IMR-90 (cell line): ENCODE data around the gene TRAPPC5. TPM values are rescaled to one million over a fixed set of nuclear protein-coding genes. Genes with fewer than 3 reads are reported as not detected.

Experiments used
- ATAC-seq: fragments of 200-7000 bp; cut with Tn5 transposase; 2 replicates; pipeline ENCODE4 v1.9.1; 2020; ENCODE audit warnings: low read depth, mild to moderate bottlenecking, moderate library complexity
- BruUV-seq: library from RNA; stranded (reverse); fragments of 400-500 nt; replicated peaks from 2 replicates; lab custom pipeline; 2021; lab: Mats Ljungman, UMichigan
- CTCF ChIA-PET: fragments of 300-600 bp; formaldehyde crosslinking; extraction: SDS; loops from one replicate; lab custom pipeline; 2021; ENCODE audit warnings: antibody characterized with exemption; lab: Yijun Ruan, JAX
- POLR2A ChIA-PET: fragments of 300-600 bp; sonication (Branson Sonifier 250); formaldehyde crosslinking; loops from one replicate; lab custom pipeline; 2022; ENCODE audit warnings: antibody characterized with exemption; ENCODE audit not compliant: unreplicated experiment; lab: Charles Lee
- DNase-seq: peaks from one replicate; pipeline ENCODE4 v3.0.0; 2013
- H2AFZ ChIP-seq: replicated peaks from 2 replicates; pipeline ENCODE3; 2013; ENCODE audit warnings: low read length, mild to moderate bottlenecking; ENCODE audit not compliant: poor library complexity
- H2AK5ac ChIP-seq: 2 replicates; pipeline ENCODE4 v1.6.1; 2013; ENCODE audit warnings: low read depth, low read length, inconsistent platforms
- H2AK9ac ChIP-seq: replicated peaks from 2 replicates; pipeline ENCODE3; 2013; ENCODE audit warnings: mild to moderate bottlenecking, low read depth, low read length, moderate library complexity; ENCODE audit not compliant: poor library complexity
- H2BK120ac ChIP-seq: 2 replicates; pipeline ENCODE4 v1.6.1; 2013; ENCODE audit warnings: low read depth, low read length, inconsistent platforms
- H2BK15ac ChIP-seq: 3 replicates; pipeline ENCODE4 v1.6.1; 2013; ENCODE audit warnings: low read depth, low read length, inconsistent platforms
- H2BK20ac ChIP-seq: 2 replicates; pipeline ENCODE4 v1.6.1; 2013; ENCODE audit warnings: low read depth, mild to moderate bottlenecking, inconsistent platforms, low read length, moderate library complexity
- H2BK5ac ChIP-seq: 2 replicates; pipeline ENCODE4 v1.6.1; 2013; ENCODE audit warnings: mild to moderate bottlenecking, low read depth, low read length, inconsistent platforms; ENCODE audit not compliant: poor library complexity, severe bottlenecking
- H3K14ac ChIP-seq: replicated peaks from 2 replicates; pipeline ENCODE4 v1.6.1; 2013; ENCODE audit warnings: low read depth, low read length, inconsistent platforms
- H3K18ac ChIP-seq: 2 replicates; pipeline ENCODE4 v1.6.1; 2013; ENCODE audit warnings: low read depth, low read length, control low read depth
- H3K23ac ChIP-seq: 2 replicates; pipeline ENCODE4 v1.6.1; 2013; ENCODE audit warnings: low read depth, low read length, inconsistent platforms
- H3K27ac ChIP-seq: 2 replicates; pipeline ENCODE4 v1.5.1; 2013; ENCODE audit warnings: mild to moderate bottlenecking, control low read depth, low read length; ENCODE audit not compliant: insufficient read depth
- H3K27me3 ChIP-seq: 2 replicates; pipeline ENCODE4 v1.6.1; 2013; ENCODE audit warnings: low read length; ENCODE audit not compliant: control insufficient read depth, insufficient read depth
- H3K36me3 ChIP-seq: 2 replicates; pipeline ENCODE4 v1.6.1; 2013; ENCODE audit warnings: low read length, mixed read lengths; ENCODE audit not compliant: control insufficient read depth, insufficient read depth
- H3K4ac ChIP-seq: 2 replicates; pipeline ENCODE4 v1.6.1; 2013; ENCODE audit warnings: low read depth, low read length, inconsistent platforms
- H3K4me1 ChIP-seq: 2 replicates; pipeline ENCODE4 v1.6.1; 2013; ENCODE audit warnings: low read length, mixed read lengths; ENCODE audit not compliant: control insufficient read depth, insufficient read depth
- H3K4me2 ChIP-seq: 2 replicates; pipeline ENCODE4 v1.6.1; 2013; ENCODE audit warnings: low read depth, mild to moderate bottlenecking, control low read depth, low read length, moderate library complexity
- H3K4me3 ChIP-seq: 2 replicates; pipeline ENCODE4 v1.5.1; 2013; ENCODE audit warnings: low read depth, mild to moderate bottlenecking, control low read depth, low read length, moderate library complexity; ENCODE audit not compliant: insufficient read depth
- H3K56ac ChIP-seq: 2 replicates; pipeline ENCODE4 v1.6.1; 2013; ENCODE audit warnings: low read length, inconsistent platforms; ENCODE audit not compliant: insufficient read depth; ENCODE audit errors: extremely low read depth
- H3K79me1 ChIP-seq, 2 experiments: 2 replicates each; pipeline ENCODE4 v1.6.1; 2013; ENCODE audit warnings: low read length in 2 of 2, inconsistent platforms in 1 of 2, low read depth in 1 of 2
- H3K9ac ChIP-seq: 2 replicates; pipeline ENCODE4 v1.6.1; 2013; ENCODE audit warnings: low read depth, low read length, control low read depth
- H3K9me1 ChIP-seq: 2 replicates; pipeline ENCODE4 v1.6.1; 2013; ENCODE audit warnings: low read length, inconsistent platforms; ENCODE audit not compliant: insufficient read depth
- H3K9me3 ChIP-seq: 2 replicates; pipeline ENCODE4 v1.6.1; 2013; ENCODE audit warnings: low read length; ENCODE audit not compliant: control insufficient read depth, insufficient read depth
- H4K20me1 ChIP-seq: 2 replicates; pipeline ENCODE4 v1.6.1; 2013; ENCODE audit warnings: low read length, inconsistent platforms; ENCODE audit not compliant: insufficient read depth
- H4K5ac ChIP-seq: 2 replicates; pipeline ENCODE4 v1.6.1; 2013; ENCODE audit warnings: mild to moderate bottlenecking, low read depth, low read length, control low read depth
- H4K8ac ChIP-seq, 2 experiments: 2 replicates each; pipeline ENCODE4 v1.6.1; 2013; ENCODE audit warnings: low read depth in 2 of 2, low read length in 2 of 2, control low read depth in 1 of 2, inconsistent platforms in 1 of 2
- H4K91ac ChIP-seq: 2 replicates; pipeline ENCODE4 v1.6.1; 2013; ENCODE audit warnings: low read depth, low read length, inconsistent platforms; ENCODE audit not compliant: insufficient read depth
- FOS ChIP-seq: fragments of 150-350 bp; IDR thresholded peaks from 2 replicates; pipeline ENCODE4 v1.6.1; 2016; ENCODE audit warnings: low read depth, low read length
- MAFK ChIP-seq: IDR thresholded peaks from 2 replicates; pipeline ENCODE4 v1.6.1; 2012; ENCODE audit warnings: low read depth, low read length, improper control_type of control experiment
- MAZ ChIP-seq: IDR thresholded peaks from 2 replicates; pipeline ENCODE4 v1.6.1; 2012; ENCODE audit warnings: low read depth, mild to moderate bottlenecking, low read length, improper control_type of control experiment, moderate library complexity, borderline replicate concordance
- MXI1 ChIP-seq: IDR thresholded peaks from 2 replicates; pipeline ENCODE4 v1.6.1; 2012; ENCODE audit warnings: low read depth, mild to moderate bottlenecking, low read length, moderate library complexity, borderline replicate concordance
- RFX5 ChIP-seq: IDR thresholded peaks from 2 replicates; pipeline ENCODE4 v1.8.0; 2012; ENCODE audit warnings: low read depth, mild to moderate bottlenecking, low read length, moderate library complexity
- WGBS, 2 experiments: methylation state at CpG; one replicate each; pipeline versions ENCODE4 v1.1.5 to v1.1.7; 2013; ENCODE audit warnings: missing lambda C conversion rate in 2 of 2; ENCODE audit not compliant: insufficient read length in 1 of 2; ENCODE audit errors: extremely low coverage in 2 of 2; 5-methylcytosine and 5-hydroxymethylcytosine counted together
- dilution Hi-C: fragments of 300-500 bp; cut with HindIII; formaldehyde crosslinking; loops from one replicate; pipeline ENCODE4 v1.14.3; 2018; ENCODE audit warnings: low sequenced_read_pairs; ENCODE audit not compliant: unreplicated experiment
- in situ Hi-C: fragments of 300-500 bp; cut with MboI; formaldehyde crosslinking; loops from 3 replicates; pipeline ENCODE4 v1.14.3; 2019; ENCODE audit warnings: low sequenced_read_pairs, inconsistent platforms, mixed read lengths
- intact Hi-C: fragments of 100-400 bp; cut with micrococcal nuclease; formaldehyde crosslinking; loops from 2 replicates; pipeline ENCODE4 v1.10.0; 2022
- polyA plus RNA-seq, 3 experiments: library from polyadenylated mRNA; depleted of rRNA; stranded (reverse); fragments of >200 nt; gene quantifications; 2 replicates each; pipeline ENCODE4 v1.2.3, GENCODE V29; 2012; ENCODE audit warnings: low replicate concordance in 1 of 3
- total RNA-seq: library from RNA; depleted of rRNA; stranded (reverse); fragments of >200 nt; gene quantifications from 2 replicates; pipeline ENCODE4 v1.2.3, GENCODE V29; 2012

TRAPPC5 gene
- total and polyA plus RNA-seq, 2 of the 4 experiments (the other 2 are of a cell fraction) = 54.7 to 109 TPM

- Histone ChIP-seq H2AK5ac (no peak overlapping the region), H3K9me1 (peaks cover 7% of the 10 kb centered on the region; the same call in 1 of the 2 replicates), H4K8ac (no peak overlapping the region), H3K4me2 (no peak overlapping the region), H4K20me1 (peaks cover 5% of the 10 kb centered on the region; the same call in 1 of the 2 replicates), H3K27me3 (peaks cover 4% of the 10 kb centered on the region; the same call in 1 of the 2 replicates), H2BK120ac (no peak overlapping the region), H3K9ac (no peak overlapping the region), H3K14ac (no peak overlapping the region), H3K4ac (no peak overlapping the region), H3K4me1 (no peaks in the 10 kb centered on the region), H3K79me1 (no peaks in the 10 kb centered on the region), H2BK5ac (no peak overlapping the region), H2AK9ac (no peak overlapping the region), H3K56ac (no peak overlapping the region), H2BK20ac (no peak overlapping the region), H3K36me3 (no peaks in the 10 kb centered on the region), H3K27ac (no peak overlapping the region), H3K18ac (no peak overlapping the region), H3K9me3 (no peaks in the 10 kb centered on the region), H3K4me3 (no peak overlapping the region), H3K23ac (no peak overlapping the region), H4K5ac (no peak overlapping the region), H2BK15ac (no peak overlapping the region), H2AFZ (no peak overlapping the region), H4K91ac (no peak overlapping the region)
- 91% methylated on average over 13 of the region's 27 CpGs; no CpG with 5 or more reads in 1 of the 2 experiments for WGBS, 2 experiments
- ChIA-PET CTCF (no interaction called here), POLR2A (no interaction called here)
- no peak for TF ChIP-seq RFX5
- TF ChIP-seq MXI1 = no peak
- no peak for TF ChIP-seq MAFK
- no peak for TF ChIP-seq MAZ
- TF ChIP-seq FOS = no peak
- in situ Hi-C loops = no loop called here
- DNase-seq (no peak), ATAC-seq (no peak)
- intact Hi-C loops = no loop called here
- BruUV-seq = no TSS peak
- dilution Hi-C loops = no loop called here
These were observed 38.2 kb upstream of the TRAPPC5 start for GRCh38 chr19:7642295-7643030.
